ENCODE measurements around the gene LENG1. TPM values are rescaled to one million over a fixed set of nuclear protein-coding genes. Genes with fewer than 3 reads are reported as not detected.

The LENG1 gene
- total and polyA plus RNA-seq, 9 of the 15 experiments (the other 6 are each of a cell fraction or from before 2014, with no cell fraction given), result 0.30 to 10.5 (median 4.7) TPM

DNA sequence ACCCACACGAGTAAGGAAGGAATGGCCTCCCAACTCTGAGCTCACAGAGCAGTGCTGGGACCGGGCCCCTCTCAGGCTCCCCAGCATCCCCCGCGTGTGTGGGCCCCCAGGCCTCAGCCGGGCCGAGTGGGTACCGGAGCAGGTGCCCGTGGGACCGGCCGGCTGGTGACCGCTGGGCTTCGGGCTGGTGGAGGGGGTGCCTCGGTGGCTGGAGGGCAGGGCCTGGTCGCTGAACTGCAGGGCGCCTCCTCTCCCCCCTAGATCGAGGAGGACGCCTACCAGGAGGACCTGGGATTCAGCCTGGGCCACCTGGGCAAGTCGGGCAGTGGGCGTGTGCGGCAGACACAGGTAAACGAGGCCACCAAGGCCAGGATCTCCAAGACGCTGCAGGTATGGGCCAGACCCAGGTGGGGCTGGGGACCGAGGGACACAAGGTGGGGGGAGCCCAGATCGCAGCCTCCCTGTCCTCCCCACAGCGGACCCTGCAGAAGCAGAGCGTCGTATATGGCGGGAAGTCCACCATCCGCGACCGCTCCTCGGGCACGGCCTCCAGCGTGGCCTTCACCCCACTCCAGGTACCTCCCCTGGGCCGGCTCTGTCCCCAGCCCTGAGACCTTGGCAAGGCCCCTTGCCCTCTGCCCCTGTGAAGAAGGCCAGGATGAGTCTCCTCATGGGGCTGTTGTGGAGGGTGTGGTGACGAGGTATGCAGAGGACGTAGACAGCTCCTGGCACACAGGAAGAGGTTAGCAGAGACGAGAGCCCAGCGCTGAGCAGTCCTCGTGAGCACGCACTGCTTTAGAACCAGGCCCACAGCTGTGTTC lies 30.5 kb downstream of the LENG1 start:
- intact Hi-C loops (cut with micrococcal nuclease), result no loop called here
- no peak overlapping the region for H3K4me2 ChIP-seq (ENCODE audit: insufficient read depth, low read length)
- ATAC-seq, result no peak

GRCh38 chr19:54128441-54128725 lies 31.1 kb downstream of the LENG1 start:
- ATAC-seq (no peak), DNase-seq (ENCODE audit: extremely low read depth in 1 of 4, low spot score in 3 of 4) (no peak), FAIRE-seq (no peak)
- no peak overlapping the region for H3K4me2 ChIP-seq (ENCODE audit: insufficient read depth, low read length)
- no peaks in the 10 kb centered on the region; a peak in 2 of 5 replicates for H3K4me1 ChIP-seq (replicated peaks in 1 of 2; ENCODE audit: control insufficient read depth in 2 of 2, insufficient read depth in 2 of 2, low read length in 2 of 2)
- no peaks in the 10 kb centered on the region for H3K9me1 ChIP-seq (ENCODE audit: control insufficient read depth, insufficient read depth, low read length)
- peaks cover 72% of the 10 kb centered on the region; the same call in 2 of the 3 replicates for H3K36me3 ChIP-seq (ENCODE audit: control insufficient read depth, insufficient read depth, low read length)
- H2AFZ ChIP-seq (ENCODE audit: low read depth, low read length), result no peak overlapping the region
- H3K27me3 ChIP-seq (ENCODE audit: control insufficient read depth in 2 of 2, insufficient read depth in 2 of 2, low read length in 2 of 2), result no peaks in the 10 kb centered on the region
- H3K79me2 ChIP-seq (ENCODE audit: control insufficient read depth, insufficient read depth, low read length), result no peaks in the 10 kb centered on the region
- H3K27ac ChIP-seq (ENCODE audit: extremely low read depth, low read depth, low read length), result no peak overlapping the region
- BruUV-seq (replicated peaks), result no TSS peak
- no peaks in the 10 kb centered on the region for H4K20me1 ChIP-seq (replicated peaks; ENCODE audit: control insufficient read depth, insufficient read depth, low read length)
- CTCF ChIA-PET (ENCODE audit: low intra/inter-chr PET ratio), result no interaction called here
- 96% methylated on average over 12 of the region's 20 CpGs for WGBS (ENCODE audit: insufficient coverage, low coverage, missing lambda C conversion rate)
- H3K9ac ChIP-seq (ENCODE audit: insufficient read depth in 1 of 2, low read depth in 2 of 2, low read length in 2 of 2), result no peak overlapping the region
- in situ Hi-C loops (cut with MboI) (no loop called here), intact Hi-C loops (cut with micrococcal nuclease) (no loop called here)
- no peak overlapping the region for H3K4me3 ChIP-seq
- POLR2A ChIA-PET, result no interaction called here
- H3K9me3 ChIP-seq (replicated peaks; ENCODE audit: control insufficient read depth, insufficient read depth, low read depth, low read length), result no peaks in the 10 kb centered on the region
- no peak for TF ChIP-seq MBD2 (IDR thresholded peaks at IDR 0.05; ENCODE audit: borderline replicate concordance, low read depth)
- no peak for TF ChIP-seq NBN (IDR thresholded peaks at IDR 0.05; ENCODE audit: low read depth)

More for the DNA sequence above, 30.5 kb downstream of the LENG1 start:
- H3K27me3 ChIP-seq (ENCODE audit: control insufficient read depth in 2 of 2, insufficient read depth in 2 of 2, low read length in 2 of 2), result no peaks in the 10 kb centered on the region
- no peak overlapping the region for H3K27ac ChIP-seq (ENCODE audit: extremely low read depth, low read depth, low read length)
- no peaks in the 10 kb centered on the region; a peak in 2 of 5 replicates for H3K4me1 ChIP-seq (replicated peaks in 1 of 2; ENCODE audit: control insufficient read depth in 2 of 2, insufficient read depth in 2 of 2, low read length in 2 of 2)
- TF ChIP-seq, protein P1, sequence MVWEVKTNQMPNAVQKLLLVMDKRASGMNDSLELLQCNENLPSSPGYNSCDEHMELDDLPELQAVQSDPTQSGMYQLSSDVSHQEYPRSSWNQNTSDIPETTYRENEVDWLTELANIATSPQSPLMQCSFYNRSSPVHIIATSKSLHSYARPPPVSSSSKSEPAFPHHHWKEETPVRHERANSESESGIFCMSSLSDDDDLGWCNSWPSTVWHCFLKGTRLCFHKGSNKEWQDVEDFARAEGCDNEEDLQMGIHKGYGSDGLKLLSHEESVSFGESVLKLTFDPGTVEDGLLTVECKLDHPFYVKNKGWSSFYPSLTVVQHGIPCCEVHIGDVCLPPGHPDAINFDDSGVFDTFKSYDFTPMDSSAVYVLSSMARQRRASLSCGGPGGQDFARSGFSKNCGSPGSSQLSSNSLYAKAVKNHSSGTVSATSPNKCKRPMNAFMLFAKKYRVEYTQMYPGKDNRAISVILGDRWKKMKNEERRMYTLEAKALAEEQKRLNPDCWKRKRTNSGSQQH (CRISPR knock-in tag; IDR thresholded peaks at IDR 0.05), result no peak
- TF ChIP-seq RBFOX2 (IDR thresholded peaks at IDR 0.05; ENCODE audit: low read depth, low read length), result peak; percentile 52
- peaks cover 66% of the 10 kb centered on the region; the same call in 2 of the 3 replicates for H3K36me3 ChIP-seq (ENCODE audit: control insufficient read depth, insufficient read depth, low read length)
- in situ Hi-C loops (cut with MboI), result no loop called here
- no peak overlapping the region for H2AFZ ChIP-seq (ENCODE audit: low read depth, low read length)
- 98% methylated on average over 18 of the region's 41 CpGs for WGBS (ENCODE audit: insufficient coverage, low coverage, missing lambda C conversion rate)
- H3K9me1 ChIP-seq (ENCODE audit: control insufficient read depth, insufficient read depth, low read length), result no peaks in the 10 kb centered on the region
- DNase-seq (ENCODE audit: extremely low read depth in 1 of 4, low spot score in 3 of 4) (no peak), FAIRE-seq (no peak)
- 0 out of 4 replicates have a peak overlapping the region, but pooled peaks of 1 of the 2 experiments have one; percentile 35 for H3K9ac ChIP-seq (ENCODE audit: insufficient read depth in 1 of 2, low read depth in 2 of 2, low read length in 2 of 2)
- POLR2A ChIA-PET, result interaction anchor here (0.5 to 1.0 kb wide), 2 partner anchors 13 to 27 kb away, joined by 3 read pairs; partner anchors contain the start of genes PRPF31 and TFPT
- H4K20me1 ChIP-seq (replicated peaks; ENCODE audit: control insufficient read depth, insufficient read depth, low read length), result no peaks in the 10 kb centered on the region
- CTCF ChIA-PET (ENCODE audit: low intra/inter-chr PET ratio), result no interaction called here
- H3K79me2 ChIP-seq (ENCODE audit: control insufficient read depth, insufficient read depth, low read length), result no peaks in the 10 kb centered on the region
- H3K9me3 ChIP-seq (replicated peaks; ENCODE audit: control insufficient read depth, insufficient read depth, low read depth, low read length), result no peaks in the 10 kb centered on the region
- no TSS peak for BruUV-seq (replicated peaks)
- no peak overlapping the region for H3K4me3 ChIP-seq

All from K562 (cell line).